GM12891 (cell line): ENCODE data around the gene ATP13A3.

Experiments used
- PAX5 ChIP-seq: IDR thresholded peaks from 2 replicates; pipeline ENCODE4 v1.6.1; 2011; ENCODE audit warnings: low read length, moderate library complexity, mild to moderate bottlenecking; ENCODE audit not compliant: insufficient read depth, severe bottlenecking
- POLR2A ChIP-seq: IDR thresholded peaks from 2 replicates; pipeline ENCODE4 v1.6.1; 2011; ENCODE audit warnings: low read depth, low read length, control low read depth
- POLR2AphosphoS5 ChIP-seq: IDR thresholded peaks from 2 replicates; pipeline ENCODE4 v1.6.1; 2011; ENCODE audit warnings: low read depth, low read length, control low read depth
- POU2F2 ChIP-seq: IDR thresholded peaks from 2 replicates; pipeline ENCODE4 v1.6.1; 2011; ENCODE audit warnings: low read depth, mild to moderate bottlenecking, control low read depth, low read length, moderate library complexity
- SPI1 ChIP-seq: IDR thresholded peaks from 2 replicates; pipeline ENCODE4 v1.6.1; 2011; ENCODE audit warnings: low read depth, low read length, control low read depth
- TAF1 ChIP-seq: IDR thresholded peaks from 2 replicates; pipeline ENCODE4 v1.6.1; 2011; ENCODE audit warnings: low read depth, low read length, control low read depth

- TF ChIP-seq POLR2AphosphoS5 = no peak
- TF ChIP-seq POLR2A = no peak
- TF ChIP-seq SPI1 = no peak
- TF ChIP-seq TAF1 = no peak
- TF ChIP-seq PAX5 = no peak
- no peak for TF ChIP-seq POU2F2
These were observed 34.9 kb upstream of the ATP13A3 start for GRCh38 chr3:194521510-194522260.
